HepG2 (cell line): ENCODE results near the gene RBP4. TPM values are rescaled to one million over a fixed set of nuclear protein-coding genes. Genes with fewer than 3 reads are reported as not detected.

Experiments
- ATAC-seq: fragments of 200-7000 bp; cut with Tn5 transposase; 3 replicates; pipeline ENCODE4 v1.9.1; 2020; ENCODE audit warnings: mild to moderate bottlenecking, moderate library complexity
- BruUV-seq: library from RNA; stranded (reverse); fragments of 400-500 nt; replicated peaks from 2 replicates; lab custom pipeline; 2021; lab: Mats Ljungman, UMichigan
- CTCF ChIA-PET: fragments of 300-600 bp; formaldehyde crosslinking; extraction: SDS; loops from one replicate; lab custom pipeline; 2021; ENCODE audit warnings: low total read pairs, inconsistent platforms, low intra/inter-chr PET ratio; lab: Yijun Ruan, JAX
- POLR2A ChIA-PET: fragments of 350-600 bp; sonication (Branson Sonifier 250); formaldehyde crosslinking; loops from one replicate; lab custom pipeline; 2020; ENCODE audit warnings: antibody characterized with exemption, inconsistent platforms; lab: Yijun Ruan, JAX
- DNase-seq: peaks from one replicate; pipeline ENCODE4 v3.0.0-alpha.2; 2015; ENCODE audit warnings: low spot score
- FAIRE-seq: peaks from 3 replicates; lab custom pipeline; 2011; peaks lifted over from hg19 to GRCh38; lab: Jason Lieb, UNC
- H2AFZ ChIP-seq: one replicate; pipeline ENCODE4 v1.6.1; 2011; ENCODE audit warnings: low read length, inconsistent platforms
- H3K27ac ChIP-seq: fragments of 300-600 bp; 3 replicates; pipeline ENCODE4 v1.8.0; 2011; ENCODE audit warnings: mixed run types, mild to moderate bottlenecking, mixed read lengths, low read length, inconsistent platforms; ENCODE audit not compliant: insufficient read depth; ENCODE audit errors: extremely low read length
- H3K27me3 ChIP-seq, 2 experiments: fragments of 200-600 bp in 1 of 2; 2 replicates in 1 of 2; 3 replicates in 1 of 2; pipeline versions ENCODE4 v1.6.0 to v1.8.0; 2011; ENCODE audit warnings: low read length in 2 of 2, mild to moderate bottlenecking in 2 of 2, moderate library complexity in 2 of 2, inconsistent platforms in 1 of 2; ENCODE audit not compliant: insufficient read depth in 2 of 2, control insufficient read depth in 1 of 2
- H3K36me3 ChIP-seq, 2 experiments: fragments of 200-600 bp in 1 of 2; replicated peaks in 1 of 2; 2 replicates in 1 of 2; 3 replicates in 1 of 2; pipeline versions ENCODE4 v1.5.1 to v1.8.0; 2011; ENCODE audit warnings: low read length in 2 of 2, inconsistent platforms in 1 of 2; ENCODE audit not compliant: insufficient read depth in 2 of 2, control insufficient read depth in 1 of 2
- H3K4me1 ChIP-seq: 2 replicates; pipeline ENCODE4 v1.5.1; 2012; ENCODE audit warnings: low read length, inconsistent platforms; ENCODE audit not compliant: insufficient read depth
- H3K4me2 ChIP-seq: 2 replicates; pipeline ENCODE4 v1.6.0; 2011; ENCODE audit warnings: low read depth, low read length, inconsistent platforms
- H3K4me3 ChIP-seq, 3 experiments: fragments of 200-600 bp in 1 of 3; sonication (generic), shearing (Covaris generic) in 1 of 3; replicated peaks in 1 of 3; 2 replicates each; pipeline ENCODE4 v1.5.1; 2011 to 2016; ENCODE audit warnings: low read length in 3 of 3, inconsistent platforms in 2 of 3, low read depth in 2 of 3, mild to moderate bottlenecking in 2 of 3, control low read depth in 1 of 3, mixed read lengths in 1 of 3; ENCODE audit not compliant: insufficient read depth in 1 of 3
- H3K79me2 ChIP-seq: one replicate; pipeline ENCODE4 v1.6.1; 2011; ENCODE audit warnings: low read length, inconsistent platforms; ENCODE audit not compliant: insufficient read depth
- H3K9ac ChIP-seq: 2 replicates; pipeline ENCODE4 v1.6.0; 2011; ENCODE audit warnings: mild to moderate bottlenecking, low read depth, low read length, inconsistent platforms; ENCODE audit not compliant: insufficient read depth
- H3K9me3 ChIP-seq: 2 replicates; pipeline ENCODE4 v1.5.1; 2012; ENCODE audit warnings: mild to moderate bottlenecking, low read length
- H4K20me1 ChIP-seq: 2 replicates; pipeline ENCODE4 v1.6.0; 2011; ENCODE audit warnings: inconsistent platforms, mild to moderate bottlenecking, low read length, moderate library complexity; ENCODE audit not compliant: insufficient read depth
- FOSL1 ChIP-seq: sonication (generic); formaldehyde crosslinking; IDR thresholded peaks from 2 replicates; pipeline ENCODE4 v1.9.0; 2021; ENCODE audit warnings: missing genetic modification reagents, borderline replicate concordance
- ISL2 ChIP-seq: sonication (generic); formaldehyde crosslinking; IDR thresholded peaks from 2 replicates; pipeline ENCODE4 v1.5.0; 2020; ENCODE audit warnings: missing genetic modification reagents
- MATR3 ChIP-seq: sonication (generic); formaldehyde crosslinking; IDR thresholded peaks from 2 replicates; pipeline ENCODE4 v1.4.0; 2020; ENCODE audit warnings: missing genetic modification reagents
- PRDM4 ChIP-seq: sonication (generic); formaldehyde crosslinking; IDR thresholded peaks from 2 replicates; pipeline ENCODE4 v1.9.0; 2021; ENCODE audit warnings: missing genetic modification reagents, borderline replicate concordance
- RFX5 ChIP-seq: IDR thresholded peaks from 2 replicates; pipeline ENCODE4 v1.6.1; 2011; ENCODE audit warnings: low read depth, low read length, improper control_type of control experiment
- STAT5B ChIP-seq: sonication (generic); formaldehyde crosslinking; IDR thresholded peaks from 2 replicates; pipeline ENCODE4 v1.4.0; 2020; ENCODE audit warnings: missing genetic modification reagents
- TBX3 ChIP-seq: fragments of 450-650 bp; IDR thresholded peaks from 2 replicates; pipeline ENCODE4 v1.6.1; 2017; ENCODE audit warnings: antibody characterized with exemption, mild to moderate bottlenecking, inconsistent platforms, borderline replicate concordance
- ZNF143 ChIP-seq: sonication (generic); formaldehyde crosslinking; IDR thresholded peaks from 2 replicates; pipeline ENCODE4 v1.4.0; 2020; ENCODE audit warnings: missing genetic modification reagents
- ZNF205 ChIP-seq: IDR thresholded peaks from 2 replicates; pipeline ENCODE4 v1.6.1; 2018; ENCODE audit warnings: missing biosample characterization, missing genetic modification reagents
- ZNF234 ChIP-seq: sonication (generic); formaldehyde crosslinking; conservative IDR thresholded peaks from 2 replicates; pipeline ENCODE4 v1.5.1; 2020; ENCODE audit warnings: mild to moderate bottlenecking, missing genetic modification reagents
- ZNF333 ChIP-seq: sonication (generic); formaldehyde crosslinking; IDR thresholded peaks from 2 replicates; pipeline ENCODE4 v1.4.0; 2020; ENCODE audit warnings: mild to moderate bottlenecking, missing genetic modification reagents, borderline replicate concordance
- ZNF572 ChIP-seq: sonication (generic); formaldehyde crosslinking; IDR thresholded peaks from 2 replicates; pipeline ENCODE4 v1.5.1; 2020; ENCODE audit warnings: mild to moderate bottlenecking, missing genetic modification reagents
- ZNF577 ChIP-seq: sonication (generic); formaldehyde crosslinking; IDR thresholded peaks from 2 replicates; pipeline ENCODE4 v1.4.0; 2020; ENCODE audit warnings: mild to moderate bottlenecking, low read depth, missing genetic modification reagents, borderline replicate concordance
- WGBS: methylation state at CpG from one replicate; pipeline ENCODE4 v1.1.6; 2017; ENCODE audit warnings: low lambda C conversion rate; 5-methylcytosine and 5-hydroxymethylcytosine counted together
- in situ Hi-C: cut with HindIII; loops from 2 replicates; pipeline ENCODE4 v1.10.0; 2017; ENCODE audit warnings: low pct_unique_long_range_greater_than_20kb; ENCODE audit not compliant: extremely low pct_ligation_motif_present
- intact Hi-C: fragments of 100-400 bp; cut with micrococcal nuclease; formaldehyde crosslinking; loops from one replicate; pipeline ENCODE4 v1.10.0; 2022; ENCODE audit not compliant: unreplicated experiment
- polyA plus RNA-seq, 8 experiments: library from polyadenylated mRNA; depleted of rRNA in 3 of 8; stranded (reverse) in 7 of 8; unstranded in 1 of 8; fragments of >200 nt; fragmentation: Illumina TruSeq in 4 of 8; extraction: Trizol in 4 of 8; gene quantifications; 2 replicates each; pipeline versions ENCODE4 v1.2.1 to v1.2.3, GENCODE V29; 2011 to 2016; ENCODE audit warnings: low read depth in 4 of 8, missing spikeins in 1 of 8, mixed read lengths in 1 of 8; ENCODE audit not compliant: insufficient read depth in 1 of 8
- total RNA-seq, 5 experiments: library from RNA; depleted of rRNA; stranded (reverse); fragments of >200 nt; fragmentation: Illumina TruSeq; extraction: Trizol; gene quantifications; 2 replicates each; pipeline ENCODE4 v1.2.3, GENCODE V29; 2016; ENCODE audit warnings: low read depth in 1 of 5
- TF ChIP-seq, protein P1 (sequence below): sonication (generic); formaldehyde crosslinking; IDR thresholded peaks from 2 replicates; pipeline ENCODE4 v1.4.0; 2020; ENCODE audit warnings: missing genetic modification reagents
- TF ChIP-seq, protein P2 (sequence below): sonication (generic); formaldehyde crosslinking; IDR thresholded peaks from 2 replicates; pipeline ENCODE4 v1.4.0; 2020; ENCODE audit warnings: missing genetic modification reagents

The RBP4 gene
- total and polyA plus RNA-seq, 2 of the 13 experiments (the other 11 are each of a cell fraction or from before 2014, with no cell fraction given), result 642 to 931 TPM

GRCh38 chr10:93572606-93573005, 28.4 kb downstream of the RBP4 start:
- no TSS peak for BruUV-seq
- H2AFZ ChIP-seq, result no peak overlapping the region
- in situ Hi-C loops (no loop called here), intact Hi-C loops (no loop called here)
- H3K4me2 ChIP-seq, result no peak overlapping the region
- no peaks in the 10 kb centered on the region for H3K79me2 ChIP-seq
- DNase-seq, result no peak
- ATAC-seq, result no peak
- no peak overlapping the region for H3K27ac ChIP-seq
- FAIRE-seq, result no peak
- H3K9me3 ChIP-seq, result no peaks in the 10 kb centered on the region
- no peaks in the 10 kb centered on the region for H4K20me1 ChIP-seq
- peaks cover 1 to 28% of the 10 kb centered on the region in 2 experiments for H3K27me3 ChIP-seq
- WGBS, result 33% methylated on average over 2 of the region's 2 CpGs
- POLR2A ChIA-PET, result no interaction called here
- H3K4me3 ChIP-seq, result no peak overlapping the region
- CTCF ChIA-PET, result no interaction called here
- no peaks in the 10 kb centered on the region for H3K36me3 ChIP-seq
- H3K4me1 ChIP-seq, result no peaks in the 10 kb centered on the region
- H3K9ac ChIP-seq, result no peak overlapping the region
- TF ChIP-seq ZNF234 (CRISPR knock-in tag), result no peak
- no peak for TF ChIP-seq ZNF333 (CRISPR knock-in tag)
- TF ChIP-seq, protein P1, sequence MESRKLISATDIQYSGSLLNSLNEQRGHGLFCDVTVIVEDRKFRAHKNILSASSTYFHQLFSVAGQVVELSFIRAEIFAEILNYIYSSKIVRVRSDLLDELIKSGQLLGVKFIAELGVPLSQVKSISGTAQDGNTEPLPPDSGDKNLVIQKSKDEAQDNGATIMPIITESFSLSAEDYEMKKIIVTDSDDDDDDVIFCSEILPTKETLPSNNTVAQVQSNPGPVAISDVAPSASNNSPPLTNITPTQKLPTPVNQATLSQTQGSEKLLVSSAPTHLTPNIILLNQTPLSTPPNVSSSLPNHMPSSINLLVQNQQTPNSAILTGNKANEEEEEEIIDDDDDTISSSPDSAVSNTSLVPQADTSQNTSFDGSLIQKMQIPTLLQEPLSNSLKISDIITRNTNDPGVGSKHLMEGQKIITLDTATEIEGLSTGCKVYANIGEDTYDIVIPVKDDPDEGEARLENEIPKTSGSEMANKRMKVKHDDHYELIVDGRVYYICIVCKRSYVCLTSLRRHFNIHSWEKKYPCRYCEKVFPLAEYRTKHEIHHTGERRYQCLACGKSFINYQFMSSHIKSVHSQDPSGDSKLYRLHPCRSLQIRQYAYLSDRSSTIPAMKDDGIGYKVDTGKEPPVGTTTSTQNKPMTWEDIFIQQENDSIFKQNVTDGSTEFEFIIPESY, result no peak
- no peak for TF ChIP-seq MATR3 (CRISPR knock-in tag)
- TF ChIP-seq, protein P2, sequence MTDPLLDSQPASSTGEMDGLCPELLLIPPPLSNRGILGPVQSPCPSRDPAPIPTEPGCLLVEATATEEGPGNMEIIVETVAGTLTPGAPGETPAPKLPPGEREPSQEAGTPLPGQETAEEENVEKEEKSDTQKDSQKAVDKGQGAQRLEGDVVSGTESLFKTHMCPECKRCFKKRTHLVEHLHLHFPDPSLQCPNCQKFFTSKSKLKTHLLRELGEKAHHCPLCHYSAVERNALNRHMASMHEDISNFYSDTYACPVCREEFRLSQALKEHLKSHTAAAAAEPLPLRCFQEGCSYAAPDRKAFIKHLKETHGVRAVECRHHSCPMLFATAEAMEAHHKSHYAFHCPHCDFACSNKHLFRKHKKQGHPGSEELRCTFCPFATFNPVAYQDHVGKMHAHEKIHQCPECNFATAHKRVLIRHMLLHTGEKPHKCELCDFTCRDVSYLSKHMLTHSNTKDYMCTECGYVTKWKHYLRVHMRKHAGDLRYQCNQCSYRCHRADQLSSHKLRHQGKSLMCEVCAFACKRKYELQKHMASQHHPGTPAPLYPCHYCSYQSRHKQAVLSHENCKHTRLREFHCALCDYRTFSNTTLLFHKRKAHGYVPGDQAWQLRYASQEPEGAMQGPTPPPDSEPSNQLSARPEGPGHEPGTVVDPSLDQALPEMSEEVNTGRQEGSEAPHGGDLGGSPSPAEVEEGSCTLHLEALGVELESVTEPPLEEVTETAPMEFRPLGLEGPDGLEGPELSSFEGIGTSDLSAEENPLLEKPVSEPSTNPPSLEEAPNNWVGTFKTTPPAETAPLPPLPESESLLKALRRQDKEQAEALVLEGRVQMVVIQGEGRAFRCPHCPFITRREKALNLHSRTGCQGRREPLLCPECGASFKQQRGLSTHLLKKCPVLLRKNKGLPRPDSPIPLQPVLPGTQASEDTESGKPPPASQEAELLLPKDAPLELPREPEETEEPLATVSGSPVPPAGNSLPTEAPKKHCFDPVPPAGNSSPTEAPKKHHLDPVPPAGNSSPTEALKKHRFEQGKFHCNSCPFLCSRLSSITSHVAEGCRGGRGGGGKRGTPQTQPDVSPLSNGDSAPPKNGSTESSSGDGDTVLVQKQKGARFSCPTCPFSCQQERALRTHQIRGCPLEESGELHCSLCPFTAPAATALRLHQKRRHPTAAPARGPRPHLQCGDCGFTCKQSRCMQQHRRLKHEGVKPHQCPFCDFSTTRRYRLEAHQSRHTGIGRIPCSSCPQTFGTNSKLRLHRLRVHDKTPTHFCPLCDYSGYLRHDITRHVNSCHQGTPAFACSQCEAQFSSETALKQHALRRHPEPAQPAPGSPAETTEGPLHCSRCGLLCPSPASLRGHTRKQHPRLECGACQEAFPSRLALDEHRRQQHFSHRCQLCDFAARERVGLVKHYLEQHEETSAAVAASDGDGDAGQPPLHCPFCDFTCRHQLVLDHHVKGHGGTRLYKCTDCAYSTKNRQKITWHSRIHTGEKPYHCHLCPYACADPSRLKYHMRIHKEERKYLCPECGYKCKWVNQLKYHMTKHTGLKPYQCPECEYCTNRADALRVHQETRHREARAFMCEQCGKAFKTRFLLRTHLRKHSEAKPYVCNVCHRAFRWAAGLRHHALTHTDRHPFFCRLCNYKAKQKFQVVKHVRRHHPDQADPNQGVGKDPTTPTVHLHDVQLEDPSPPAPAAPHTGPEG (CRISPR knock-in tag), result no peak
- no peak for TF ChIP-seq ZNF143 (CRISPR knock-in tag)
- TF ChIP-seq RFX5, result no peak
- TF ChIP-seq ZNF572 (CRISPR knock-in tag), result no peak
- TF ChIP-seq ZNF205, result no peak
- TF ChIP-seq ZNF577, result no peak
- no peak for TF ChIP-seq TBX3
- TF ChIP-seq FOSL1, result no peak
- no peak for TF ChIP-seq PRDM4 (CRISPR knock-in tag)
- no peak for TF ChIP-seq STAT5B (CRISPR knock-in tag)
- TF ChIP-seq ISL2 (CRISPR knock-in tag), result no peak
